HEK293 (cell line): Measurements from ENCODE around the gene IL1RL2.

Source experiments
- SETDB1 ChIP-seq: IDR thresholded peaks from one replicate; pipeline ENCODE4 v1.6.1; 2017; ENCODE audit warnings: mild to moderate bottlenecking, low read length, moderate library complexity, mixed read lengths; ENCODE audit not compliant: insufficient read length
- SP2 ChIP-seq: fragments of 450-650 bp; formaldehyde crosslinking; IDR thresholded peaks from 2 replicates; pipeline ENCODE4 v1.5.1; 2016; ENCODE audit warnings: missing biosample characterization, missing genetic modification characterization
- ZEB2 ChIP-seq: fragments of 450-650 bp; formaldehyde crosslinking; IDR thresholded peaks from 2 replicates; pipeline ENCODE4 v1.5.1; 2016; ENCODE audit warnings: missing biosample characterization, missing genetic modification characterization
- ZFP69B ChIP-seq: fragments of 450-650 bp; formaldehyde crosslinking; IDR thresholded peaks from 2 replicates; pipeline ENCODE4 v1.5.1; 2016; ENCODE audit warnings: missing biosample characterization, missing genetic modification characterization
- ZNF114 ChIP-seq: fragments of 450-650 bp; formaldehyde crosslinking; IDR thresholded peaks from 2 replicates; pipeline ENCODE4 v1.5.0; 2017; ENCODE audit warnings: missing biosample characterization, missing genetic modification characterization
- ZNF23 ChIP-seq: fragments of 450-650 bp; formaldehyde crosslinking; IDR thresholded peaks from 2 replicates; pipeline ENCODE4 v1.5.1; 2016; ENCODE audit warnings: missing biosample characterization, missing genetic modification characterization, borderline replicate concordance
- ZNF350 ChIP-seq: fragments of 450-650 bp; formaldehyde crosslinking; IDR thresholded peaks from 2 replicates; pipeline ENCODE4 v1.5.0; 2017; ENCODE audit warnings: missing biosample characterization, mild to moderate bottlenecking, missing genetic modification characterization
- ZNF394 ChIP-seq: fragments of 450-650 bp; formaldehyde crosslinking; IDR thresholded peaks from 2 replicates; pipeline ENCODE4 v1.5.1; 2016; ENCODE audit warnings: missing biosample characterization, missing genetic modification characterization, mild to moderate bottlenecking, moderate library complexity, borderline replicate concordance
- ZNF629 ChIP-seq: fragments of 450-650 bp; formaldehyde crosslinking; IDR thresholded peaks from 2 replicates; pipeline ENCODE4 v1.5.1; 2017; ENCODE audit warnings: missing biosample characterization, missing genetic modification characterization
- ZNF785 ChIP-seq: fragments of 450-650 bp; formaldehyde crosslinking; IDR thresholded peaks from 2 replicates; pipeline ENCODE4 v1.5.1; 2016; ENCODE audit warnings: missing biosample characterization, missing genetic modification characterization
- TF ChIP-seq, protein P1 (sequence below): fragments of 450-650 bp; formaldehyde crosslinking; IDR thresholded peaks from 2 replicates; pipeline ENCODE4 v1.5.1; 2017; ENCODE audit warnings: missing biosample characterization, missing genetic modification characterization
- TF ChIP-seq, protein P2 (sequence below): fragments of 450-650 bp; formaldehyde crosslinking; IDR thresholded peaks from 2 replicates; pipeline ENCODE4 v1.5.1; 2016; ENCODE audit warnings: missing biosample characterization, missing genetic modification characterization
- TF ChIP-seq, protein P3 (sequence below): IDR thresholded peaks from 2 replicates; pipeline ENCODE4 v1.6.1; 2011; ENCODE audit warnings: mild to moderate bottlenecking, low read depth, low read length, borderline replicate concordance
- TF ChIP-seq, protein P4 (sequence below): fragments of 450-650 bp; formaldehyde crosslinking; IDR thresholded peaks from 2 replicates; pipeline ENCODE4 v1.5.1; 2016; ENCODE audit warnings: missing biosample characterization, missing genetic modification characterization

DNA sequence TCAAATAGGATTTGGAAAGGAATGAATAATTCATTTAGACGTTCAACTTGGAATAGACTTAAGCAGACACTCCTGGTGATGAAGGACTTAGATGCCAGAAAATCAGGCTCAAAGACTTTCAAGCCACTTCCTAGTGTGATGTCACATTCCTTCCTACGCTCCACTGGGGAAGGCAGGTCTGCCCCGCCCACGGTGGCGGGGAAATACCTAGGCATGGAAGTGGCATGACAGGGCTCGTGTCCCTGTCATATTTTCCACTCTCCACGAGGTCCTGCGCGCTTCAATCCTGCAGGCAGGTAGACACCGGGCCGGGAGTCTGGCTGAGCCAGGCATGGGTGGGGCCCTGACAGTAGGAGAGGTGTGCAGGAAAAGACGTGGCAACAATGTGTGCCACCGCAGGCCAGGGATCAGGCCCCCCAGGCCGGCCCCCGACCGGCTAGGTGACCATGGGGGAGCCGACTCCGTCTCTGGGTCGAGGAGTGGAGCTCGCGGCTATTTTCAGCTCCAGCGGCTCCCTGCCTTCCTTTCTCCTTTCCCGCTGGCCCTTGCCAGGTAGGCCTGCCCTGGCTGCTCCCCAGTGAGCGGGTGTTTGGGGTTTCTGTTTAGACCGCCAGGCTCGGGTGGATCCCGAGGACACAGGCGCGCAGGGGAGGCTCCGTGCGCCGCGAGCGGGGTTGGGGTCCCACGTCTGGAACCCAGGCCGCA is at the start of gene IL1RL2:
- TF ChIP-seq, protein P1, sequence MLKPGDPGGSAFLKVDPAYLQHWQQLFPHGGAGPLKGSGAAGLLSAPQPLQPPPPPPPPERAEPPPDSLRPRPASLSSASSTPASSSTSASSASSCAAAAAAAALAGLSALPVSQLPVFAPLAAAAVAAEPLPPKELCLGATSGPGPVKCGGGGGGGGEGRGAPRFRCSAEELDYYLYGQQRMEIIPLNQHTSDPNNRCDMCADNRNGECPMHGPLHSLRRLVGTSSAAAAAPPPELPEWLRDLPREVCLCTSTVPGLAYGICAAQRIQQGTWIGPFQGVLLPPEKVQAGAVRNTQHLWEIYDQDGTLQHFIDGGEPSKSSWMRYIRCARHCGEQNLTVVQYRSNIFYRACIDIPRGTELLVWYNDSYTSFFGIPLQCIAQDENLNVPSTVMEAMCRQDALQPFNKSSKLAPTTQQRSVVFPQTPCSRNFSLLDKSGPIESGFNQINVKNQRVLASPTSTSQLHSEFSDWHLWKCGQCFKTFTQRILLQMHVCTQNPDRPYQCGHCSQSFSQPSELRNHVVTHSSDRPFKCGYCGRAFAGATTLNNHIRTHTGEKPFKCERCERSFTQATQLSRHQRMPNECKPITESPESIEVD (tag by site-specific recombination) = no peak
- TF ChIP-seq ZEB2 (tag by site-specific recombination) (no peak), SETDB1 (no peak), SP2 (no peak), ZNF629 (tag by site-specific recombination) (no peak), ZNF114 (tag by site-specific recombination) (no peak), ZNF23 (tag by site-specific recombination) (no peak), ZNF785 (no peak), ZFP69B (no peak), ZNF394 (no peak), ZNF350 (tag by site-specific recombination) (no peak)
- TF ChIP-seq, protein P2, sequence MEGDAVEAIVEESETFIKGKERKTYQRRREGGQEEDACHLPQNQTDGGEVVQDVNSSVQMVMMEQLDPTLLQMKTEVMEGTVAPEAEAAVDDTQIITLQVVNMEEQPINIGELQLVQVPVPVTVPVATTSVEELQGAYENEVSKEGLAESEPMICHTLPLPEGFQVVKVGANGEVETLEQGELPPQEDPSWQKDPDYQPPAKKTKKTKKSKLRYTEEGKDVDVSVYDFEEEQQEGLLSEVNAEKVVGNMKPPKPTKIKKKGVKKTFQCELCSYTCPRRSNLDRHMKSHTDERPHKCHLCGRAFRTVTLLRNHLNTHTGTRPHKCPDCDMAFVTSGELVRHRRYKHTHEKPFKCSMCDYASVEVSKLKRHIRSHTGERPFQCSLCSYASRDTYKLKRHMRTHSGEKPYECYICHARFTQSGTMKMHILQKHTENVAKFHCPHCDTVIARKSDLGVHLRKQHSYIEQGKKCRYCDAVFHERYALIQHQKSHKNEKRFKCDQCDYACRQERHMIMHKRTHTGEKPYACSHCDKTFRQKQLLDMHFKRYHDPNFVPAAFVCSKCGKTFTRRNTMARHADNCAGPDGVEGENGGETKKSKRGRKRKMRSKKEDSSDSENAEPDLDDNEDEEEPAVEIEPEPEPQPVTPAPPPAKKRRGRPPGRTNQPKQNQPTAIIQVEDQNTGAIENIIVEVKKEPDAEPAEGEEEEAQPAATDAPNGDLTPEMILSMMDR (tag by site-specific recombination) = no peak
- TF ChIP-seq, protein P3, sequence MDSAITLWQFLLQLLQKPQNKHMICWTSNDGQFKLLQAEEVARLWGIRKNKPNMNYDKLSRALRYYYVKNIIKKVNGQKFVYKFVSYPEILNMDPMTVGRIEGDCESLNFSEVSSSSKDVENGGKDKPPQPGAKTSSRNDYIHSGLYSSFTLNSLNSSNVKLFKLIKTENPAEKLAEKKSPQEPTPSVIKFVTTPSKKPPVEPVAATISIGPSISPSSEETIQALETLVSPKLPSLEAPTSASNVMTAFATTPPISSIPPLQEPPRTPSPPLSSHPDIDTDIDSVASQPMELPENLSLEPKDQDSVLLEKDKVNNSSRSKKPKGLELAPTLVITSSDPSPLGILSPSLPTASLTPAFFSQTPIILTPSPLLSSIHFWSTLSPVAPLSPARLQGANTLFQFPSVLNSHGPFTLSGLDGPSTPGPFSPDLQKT = no peak
- TF ChIP-seq, protein P4, sequence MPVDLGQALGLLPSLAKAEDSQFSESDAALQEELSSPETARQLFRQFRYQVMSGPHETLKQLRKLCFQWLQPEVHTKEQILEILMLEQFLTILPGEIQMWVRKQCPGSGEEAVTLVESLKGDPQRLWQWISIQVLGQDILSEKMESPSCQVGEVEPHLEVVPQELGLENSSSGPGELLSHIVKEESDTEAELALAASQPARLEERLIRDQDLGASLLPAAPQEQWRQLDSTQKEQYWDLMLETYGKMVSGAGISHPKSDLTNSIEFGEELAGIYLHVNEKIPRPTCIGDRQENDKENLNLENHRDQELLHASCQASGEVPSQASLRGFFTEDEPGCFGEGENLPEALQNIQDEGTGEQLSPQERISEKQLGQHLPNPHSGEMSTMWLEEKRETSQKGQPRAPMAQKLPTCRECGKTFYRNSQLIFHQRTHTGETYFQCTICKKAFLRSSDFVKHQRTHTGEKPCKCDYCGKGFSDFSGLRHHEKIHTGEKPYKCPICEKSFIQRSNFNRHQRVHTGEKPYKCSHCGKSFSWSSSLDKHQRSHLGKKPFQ (tag by site-specific recombination) = no peak
